HEK293T (cell line): ENCODE data around the gene TIA1.
"Not testable (repeated sequence)": the region's sequence is repeated elsewhere in the genome, so short reads cannot be mapped to it uniquely, and the experiment has no call there.

Experiments used
- CTCF ChIA-PET: fragments of 350-600 bp; formaldehyde crosslinking; extraction: SDS; loops from one replicate; lab custom pipeline; 2021; ENCODE audit warnings: antibody characterized with exemption, inconsistent platforms; lab: Yijun Ruan, JAX
- POLR2A ChIA-PET: fragments of 350-600 bp; formaldehyde crosslinking; extraction: SDS; loops from one replicate; lab custom pipeline; 2020; ENCODE audit warnings: antibody characterized with exemption, inconsistent platforms; lab: Yijun Ruan, JAX
- DNase-seq: peaks from one replicate; pipeline ENCODE4 v3.0.0; 2012; ENCODE audit warnings: mixed read lengths; ENCODE audit errors: extremely low spot score
- ARNT ChIP-seq: fragments of 450-650 bp; IDR thresholded peaks from 2 replicates; pipeline ENCODE4 v1.6.1; 2017; ENCODE audit warnings: mild to moderate bottlenecking
- BHLHE40 ChIP-seq: fragments of 450-650 bp; IDR thresholded peaks from 2 replicates; pipeline ENCODE4 v1.6.1; 2016; ENCODE audit warnings: mild to moderate bottlenecking, moderate library complexity, borderline replicate concordance
- CTBP1 ChIP-seq: fragments of 450-650 bp; IDR thresholded peaks from 2 replicates; pipeline ENCODE4 v1.6.1; 2016; ENCODE audit warnings: borderline replicate concordance
- ELF4 ChIP-seq: fragments of 450-650 bp; IDR thresholded peaks from 2 replicates; pipeline ENCODE4 v1.6.1; 2017; ENCODE audit warnings: antibody characterized with exemption
- FOXA1 ChIP-seq: fragments of 450-650 bp; IDR thresholded peaks from 2 replicates; pipeline ENCODE4 v1.6.1; 2016; ENCODE audit warnings: mild to moderate bottlenecking
- FOXK2 ChIP-seq: fragments of 450-650 bp; IDR thresholded peaks from 2 replicates; pipeline ENCODE4 v1.6.1; 2016; ENCODE audit warnings: mild to moderate bottlenecking
- FOXM1 ChIP-seq: fragments of 450-650 bp; IDR thresholded peaks from 2 replicates; pipeline ENCODE4 v1.6.1; 2017; ENCODE audit warnings: mild to moderate bottlenecking, borderline replicate concordance
- HDGF ChIP-seq: fragments of 450-650 bp; IDR thresholded peaks from 2 replicates; pipeline ENCODE4 v1.6.1; 2017; ENCODE audit warnings: antibody characterized with exemption, borderline replicate concordance
- L3MBTL2 ChIP-seq: fragments of 450-650 bp; conservative IDR thresholded peaks from 2 replicates; pipeline ENCODE4 v1.6.1; 2016; ENCODE audit warnings: mild to moderate bottlenecking
- LEF1 ChIP-seq: fragments of 450-650 bp; IDR thresholded peaks from 2 replicates; pipeline ENCODE4 v1.6.1; 2017; ENCODE audit warnings: mild to moderate bottlenecking, borderline replicate concordance
- NFRKB ChIP-seq: fragments of 450-650 bp; IDR thresholded peaks from 2 replicates; pipeline ENCODE4 v1.6.1; 2016; ENCODE audit warnings: mild to moderate bottlenecking, moderate library complexity
- PKNOX1 ChIP-seq: fragments of 450-650 bp; IDR thresholded peaks from 2 replicates; pipeline ENCODE4 v1.6.1; 2016
- SP1 ChIP-seq: fragments of 450-650 bp; IDR thresholded peaks from 2 replicates; pipeline ENCODE4 v1.6.1; 2017
- SUZ12 ChIP-seq: fragments of 450-650 bp; IDR thresholded peaks from 2 replicates; pipeline ENCODE4 v1.6.1; 2016; ENCODE audit warnings: mild to moderate bottlenecking
- TARDBP ChIP-seq: fragments of 450-650 bp; IDR thresholded peaks from 2 replicates; pipeline ENCODE4 v1.6.1; 2016
- ZNF384 ChIP-seq: fragments of 450-650 bp; IDR thresholded peaks from 2 replicates; pipeline ENCODE4 v1.6.1; 2016

The TIA1 gene

GRCh38 chr2:70248181-70248847 lies at the start of gene TIA1:
TSS of gene TIA1 (minus strand) at chr2:70248628. CDS start at chr2:70248430, 198 bp downstream.
- ChIA-PET POLR2A (interaction anchor here (1.7 kb wide), 2 partner anchors 10 to 57 kb away, joined by 10 to 12 read pairs; partner anchors contain the start of genes C2orf42 and PCYOX1), CTCF (interaction anchor here (1.8 kb wide), 1 partner anchor 10 kb away, joined by 9 read pairs; the partner anchor contains the start of gene PCYOX1)
- no peak for TF ChIP-seq PKNOX1
- TF ChIP-seq NFRKB: peak; percentile 64; the same call in 1 of the 2 replicates
- TF ChIP-seq SUZ12: no peak
- DNase-seq: peak; percentile 97

- DNase-seq, POLR2A ChIA-PET: not testable (repeated sequence)
- CTCF ChIA-PET: interaction anchor here (0.7 to 1.5 kb wide), 2 partner anchors 320 to 511 kb away, joined by 3 to 4 read pairs; no protein-coding TSS in a partner anchor
Measured at GRCh38 chr2:70297828-70298227, 49.4 kb upstream of the TIA1 start.

- no peak for DNase-seq
- TF ChIP-seq PKNOX1 (no peak), HDGF (no peak), SUZ12 (no peak), LEF1 (no peak)
- ChIA-PET POLR2A (interaction anchor here (1.2 to 3.7 kb wide), 3 partner anchors 10 to 26 kb away, joined by 3 to 32 read pairs (median 6); partner anchors contain the start of genes FAM136A, PCYOX1 and SNRPG), CTCF (no interaction called here)
Measured at GRCh38 chr2:70283500-70284191, 35.2 kb upstream of the TIA1 start.

GRCh38 chr2:70282439-70282838 lies 34.0 kb upstream of the TIA1 start:
- POLR2A ChIA-PET: interaction anchor here (2.2 to 3.7 kb wide), 2 partner anchors 11 to 25 kb away, joined by 6 to 32 read pairs; partner anchors contain the start of genes PCYOX1 and SNRPG
- TF ChIP-seq LEF1: no peak
- no peak for TF ChIP-seq ARNT
- no peak for TF ChIP-seq NFRKB
- TF ChIP-seq CTBP1: no peak
- TF ChIP-seq FOXK2: no peak
- TF ChIP-seq SP1: no peak
- no peak for TF ChIP-seq PKNOX1
- TF ChIP-seq ZNF384: no peak
- TF ChIP-seq BHLHE40: no peak
- TF ChIP-seq TARDBP: no peak
- no peak for TF ChIP-seq HDGF
- TF ChIP-seq L3MBTL2: no peak
- no peak for TF ChIP-seq ELF4
- TF ChIP-seq FOXA1: no peak
- no peak for TF ChIP-seq SUZ12
- no peak for TF ChIP-seq FOXM1
- DNase-seq: no peak
- CTCF ChIA-PET: no interaction called here

- TF ChIP-seq NFRKB (no peak), FOXK2 (no peak), BHLHE40 (no peak), SP1 (no peak), HDGF (no peak), CTBP1 (no peak), L3MBTL2 (no peak), LEF1 (no peak), ELF4 (no peak)
- DNase-seq: no peak
- POLR2A ChIA-PET: interaction anchor here (0.7 to 1.5 kb wide), 2 partner anchors 13 to 23 kb away, joined by 3 to 7 read pairs; partner anchors contain the start of genes PCYOX1 and SNRPG
- CTCF ChIA-PET: interaction anchor here (0.6 kb wide), 1 partner anchor 19 kb away, joined by 4 read pairs; no protein-coding TSS in a partner anchor
Measured at GRCh38 chr2:70280242-70280798, 31.9 kb upstream of the TIA1 start.

GRCh38 chr2:70270323-70270722 lies 21.9 kb upstream of the TIA1 start:
- ChIA-PET CTCF (interaction anchor here (0.6 kb wide), 1 partner anchor 23 kb away, joined by 3 read pairs; the partner anchor contains the start of gene SNRPG), POLR2A (interaction anchor here (1.5 kb wide), 1 partner anchor 12 kb away, joined by 8 read pairs; the partner anchor contains the start of gene PCYOX1)
- DNase-seq: no peak
- TF ChIP-seq PKNOX1 (no peak), CTBP1 (no peak), ARNT (no peak), BHLHE40 (no peak), SP1 (no peak), TARDBP (no peak), FOXA1 (no peak), LEF1 (no peak), FOXK2 (no peak), NFRKB (no peak), SUZ12 (no peak), L3MBTL2 (no peak), ELF4 (no peak), HDGF (no peak), ZNF384 (no peak), FOXM1 (no peak)

- POLR2A ChIA-PET: interaction anchor here (0.6 to 1.5 kb wide), 2 partner anchors 12 to 24 kb away, joined by 3 to 8 read pairs; partner anchors contain the start of genes PCYOX1 and SNRPG
- CTCF ChIA-PET: interaction anchor here (0.6 kb wide), 1 partner anchor 24 kb away, joined by 3 read pairs; the partner anchor contains the start of gene SNRPG
- DNase-seq: not testable (repeated sequence)
Measured at GRCh38 chr2:70269422-70270302, 21.2 kb upstream of the TIA1 start.

- DNase-seq, POLR2A ChIA-PET, CTCF ChIA-PET: not testable (repeated sequence)
Measured at GRCh38 chr2:70266925-70267324, 18.5 kb upstream of the TIA1 start.
